SK-N-SH treated with all-trans-retinoic acid at 6 μM for 48 hours (cell line): ENCODE measurements around the gene CFAP74.

Experiments used
- ATAC-seq: fragments of 200-7000 bp; cut with Tn5 transposase; 3 replicates; pipeline ENCODE4 v1.9.1; 2020; ENCODE audit warnings: mild to moderate bottlenecking, moderate library complexity
- ARNTL ChIP-seq: fragments of 450-650 bp; formaldehyde crosslinking; IDR thresholded peaks from 2 replicates; pipeline ENCODE4 v1.5.0; 2020; ENCODE audit warnings: low read depth, mild to moderate bottlenecking, moderate library complexity, borderline replicate concordance
- BACH2 ChIP-seq: fragments of 250-450 bp; sonication (Bioruptor Pico); IDR thresholded peaks from 2 replicates; pipeline ENCODE4 v1.9.0; 2021; ENCODE audit warnings: mild to moderate bottlenecking, borderline replicate concordance
- CSDC2 ChIP-seq: fragments of 250-450 bp; sonication (Bioruptor Pico); IDR thresholded peaks from 2 replicates; pipeline ENCODE4 v1.5.0; 2020; ENCODE audit warnings: mild to moderate bottlenecking, moderate library complexity
- CSRNP3 ChIP-seq: fragments of 250-450 bp; sonication (Bioruptor Pico); IDR thresholded peaks from 2 replicates; pipeline ENCODE4 v1.5.1; 2021; ENCODE audit warnings: mild to moderate bottlenecking, moderate library complexity
- ESRRG ChIP-seq: fragments of 250-450 bp; sonication (Bioruptor Pico); IDR thresholded peaks from 2 replicates; pipeline ENCODE4 v1.6.1; 2021; ENCODE audit warnings: mild to moderate bottlenecking
- ISL1 ChIP-seq: fragments of 250-450 bp; sonication (Bioruptor Pico); IDR thresholded peaks from 2 replicates; pipeline ENCODE4 v2.1.2; 2022; ENCODE audit warnings: mild to moderate bottlenecking, moderate library complexity
- OSR1 ChIP-seq: fragments of 250-450 bp; sonication (Bioruptor Pico); IDR thresholded peaks from 2 replicates; pipeline ENCODE4 v1.8.0; 2022; ENCODE audit warnings: moderate library complexity, mild to moderate bottlenecking, inconsistent platforms
- PPARA ChIP-seq: fragments of 250-450 bp; sonication (Bioruptor Pico); IDR thresholded peaks from 2 replicates; pipeline ENCODE4 v1.5.0; 2020; ENCODE audit warnings: mild to moderate bottlenecking, borderline replicate concordance
- RARB ChIP-seq: fragments of 250-450 bp; sonication (Bioruptor Pico); IDR thresholded peaks from 2 replicates; pipeline ENCODE4 v1.8.0; 2021; ENCODE audit warnings: mild to moderate bottlenecking, moderate library complexity
- SNAI2 ChIP-seq: fragments of 250-450 bp; sonication (Bioruptor Pico); IDR thresholded peaks from 2 replicates; pipeline ENCODE4 v1.5.0; 2020; ENCODE audit warnings: mild to moderate bottlenecking, moderate library complexity
- TCF4 ChIP-seq: fragments of 250-450 bp; sonication (Bioruptor Pico); IDR thresholded peaks from 2 replicates; pipeline ENCODE4 v1.8.0; 2021; ENCODE audit warnings: mild to moderate bottlenecking, moderate library complexity, borderline replicate concordance
- TOX ChIP-seq: fragments of 250-450 bp; sonication (Bioruptor Pico); IDR thresholded peaks from 2 replicates; pipeline ENCODE4 v1.8.0; 2021; ENCODE audit warnings: mild to moderate bottlenecking, moderate library complexity, borderline replicate concordance
- ZC3H10 ChIP-seq: fragments of 250-450 bp; sonication (Bioruptor Pico); IDR thresholded peaks from 2 replicates; pipeline ENCODE4 v1.5.1; 2021; ENCODE audit warnings: mild to moderate bottlenecking, moderate library complexity
- ZFP30 ChIP-seq: fragments of 450-650 bp; formaldehyde crosslinking; IDR thresholded peaks from 2 replicates; pipeline ENCODE4 v1.5.0; 2022; ENCODE audit warnings: mild to moderate bottlenecking, moderate library complexity
- ZNF565 ChIP-seq: fragments of 450-650 bp; formaldehyde crosslinking; conservative IDR thresholded peaks from 2 replicates; pipeline ENCODE4 v1.5.0; 2020; ENCODE audit warnings: low read depth, mild to moderate bottlenecking, moderate library complexity
- ZNF70 ChIP-seq: fragments of 450-650 bp; formaldehyde crosslinking; IDR thresholded peaks from 2 replicates; pipeline ENCODE4 v1.5.0; 2020; ENCODE audit warnings: mild to moderate bottlenecking, moderate library complexity
- ZNF8 ChIP-seq: fragments of 450-650 bp; formaldehyde crosslinking; IDR thresholded peaks from 2 replicates; pipeline ENCODE4 v1.5.0; 2020; ENCODE audit warnings: mild to moderate bottlenecking, moderate library complexity
- TF ChIP-seq, protein P1 (sequence below): fragments of 250-450 bp; sonication (Bioruptor Pico); IDR thresholded peaks from 2 replicates; pipeline ENCODE4 v1.5.1; 2020; ENCODE audit warnings: low read depth, mild to moderate bottlenecking, moderate library complexity
- TF ChIP-seq, protein P2 (sequence below): fragments of 250-450 bp; sonication (Bioruptor Pico); IDR thresholded peaks from 2 replicates; pipeline ENCODE4 v1.5.0; 2020; ENCODE audit warnings: mild to moderate bottlenecking, moderate library complexity
- TF ChIP-seq, protein P3 (sequence below): fragments of 250-450 bp; sonication (Bioruptor Pico); IDR thresholded peaks from 2 replicates; pipeline ENCODE4 v1.8.0; 2021; ENCODE audit warnings: low read depth, mild to moderate bottlenecking, moderate library complexity, borderline replicate concordance

The CFAP74 gene

GRCh38 chr1:1966071-1966740, 37.4 kb downstream of the CFAP74 start:
- ATAC-seq = no peak
- TF ChIP-seq ZFP30 (CRISPR knock-in tag) (no peak), PPARA (CRISPR knock-in tag) (no peak), ZC3H10 (CRISPR knock-in tag) (no peak), OSR1 (CRISPR knock-in tag) (no peak), ARNTL (CRISPR knock-in tag) (no peak)

GRCh38 chr1:1965546-1965945, 38.0 kb downstream of the CFAP74 start:
- no peak for ATAC-seq

DNA sequence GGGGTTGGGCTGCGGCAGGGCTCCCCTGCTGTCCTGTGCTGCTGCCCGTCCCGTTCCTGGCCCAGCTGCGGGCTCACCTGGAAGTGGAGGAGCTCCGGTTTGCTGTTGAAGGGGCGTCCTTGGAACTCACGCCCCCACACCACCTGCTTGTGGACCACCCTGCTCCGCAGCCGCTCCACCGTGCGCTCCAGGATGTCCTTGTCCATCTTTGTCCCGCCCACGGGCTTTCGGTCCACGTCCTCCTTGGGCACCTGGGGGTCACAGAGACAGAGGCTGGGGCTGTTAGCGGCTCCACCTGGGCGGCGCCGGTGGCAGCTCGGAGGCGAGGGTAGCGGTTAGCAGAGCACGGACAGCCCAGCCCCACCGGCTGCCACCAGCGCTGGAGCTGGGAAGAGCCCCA, 38.8 kb downstream of the CFAP74 start:
- TF ChIP-seq BACH2 (CRISPR knock-in tag) (no peak), ISL1 (no peak), ESRRG (no peak), CSDC2 (CRISPR knock-in tag) (no peak), ZNF70 (CRISPR knock-in tag) (no peak)
- TF ChIP-seq, protein P1, sequence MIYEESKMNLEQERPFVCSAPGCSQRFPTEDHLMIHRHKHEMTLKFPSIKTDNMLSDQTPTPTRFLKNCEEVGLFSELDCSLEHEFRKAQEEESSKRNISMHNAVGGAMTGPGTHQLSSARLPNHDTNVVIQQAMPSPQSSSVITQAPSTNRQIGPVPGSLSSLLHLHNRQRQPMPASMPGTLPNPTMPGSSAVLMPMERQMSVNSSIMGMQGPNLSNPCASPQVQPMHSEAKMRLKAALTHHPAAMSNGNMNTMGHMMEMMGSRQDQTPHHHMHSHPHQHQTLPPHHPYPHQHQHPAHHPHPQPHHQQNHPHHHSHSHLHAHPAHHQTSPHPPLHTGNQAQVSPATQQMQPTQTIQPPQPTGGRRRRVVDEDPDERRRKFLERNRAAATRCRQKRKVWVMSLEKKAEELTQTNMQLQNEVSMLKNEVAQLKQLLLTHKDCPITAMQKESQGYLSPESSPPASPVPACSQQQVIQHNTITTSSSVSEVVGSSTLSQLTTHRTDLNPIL (CRISPR knock-in tag) = no peak
- no peak for ATAC-seq

More at GRCh38 chr1:1965546-1965945, 38.0 kb downstream of the CFAP74 start:
- TF ChIP-seq ZNF70 (CRISPR knock-in tag) (no peak), BACH2 (CRISPR knock-in tag) (no peak), TCF4 (CRISPR knock-in tag) (no peak), CSRNP3 (CRISPR knock-in tag) (no peak), PPARA (CRISPR knock-in tag) (no peak), ESRRG (no peak), SNAI2 (CRISPR knock-in tag) (no peak), ISL1 (no peak), ARNTL (CRISPR knock-in tag) (no peak), RARB (CRISPR knock-in tag) (no peak)
- TF ChIP-seq, protein P2, sequence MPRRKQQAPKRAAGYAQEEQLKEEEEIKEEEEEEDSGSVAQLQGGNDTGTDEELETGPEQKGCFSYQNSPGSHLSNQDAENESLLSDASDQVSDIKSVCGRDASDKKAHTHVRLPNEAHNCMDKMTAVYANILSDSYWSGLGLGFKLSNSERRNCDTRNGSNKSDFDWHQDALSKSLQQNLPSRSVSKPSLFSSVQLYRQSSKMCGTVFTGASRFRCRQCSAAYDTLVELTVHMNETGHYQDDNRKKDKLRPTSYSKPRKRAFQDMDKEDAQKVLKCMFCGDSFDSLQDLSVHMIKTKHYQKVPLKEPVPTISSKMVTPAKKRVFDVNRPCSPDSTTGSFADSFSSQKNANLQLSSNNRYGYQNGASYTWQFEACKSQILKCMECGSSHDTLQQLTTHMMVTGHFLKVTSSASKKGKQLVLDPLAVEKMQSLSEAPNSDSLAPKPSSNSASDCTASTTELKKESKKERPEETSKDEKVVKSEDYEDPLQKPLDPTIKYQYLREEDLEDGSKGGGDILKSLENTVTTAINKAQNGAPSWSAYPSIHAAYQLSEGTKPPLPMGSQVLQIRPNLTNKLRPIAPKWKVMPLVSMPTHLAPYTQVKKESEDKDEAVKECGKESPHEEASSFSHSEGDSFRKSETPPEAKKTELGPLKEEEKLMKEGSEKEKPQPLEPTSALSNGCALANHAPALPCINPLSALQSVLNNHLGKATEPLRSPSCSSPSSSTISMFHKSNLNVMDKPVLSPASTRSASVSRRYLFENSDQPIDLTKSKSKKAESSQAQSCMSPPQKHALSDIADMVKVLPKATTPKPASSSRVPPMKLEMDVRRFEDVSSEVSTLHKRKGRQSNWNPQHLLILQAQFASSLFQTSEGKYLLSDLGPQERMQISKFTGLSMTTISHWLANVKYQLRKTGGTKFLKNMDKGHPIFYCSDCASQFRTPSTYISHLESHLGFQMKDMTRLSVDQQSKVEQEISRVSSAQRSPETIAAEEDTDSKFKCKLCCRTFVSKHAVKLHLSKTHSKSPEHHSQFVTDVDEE (CRISPR knock-in tag) = no peak
- TF ChIP-seq, protein P3, sequence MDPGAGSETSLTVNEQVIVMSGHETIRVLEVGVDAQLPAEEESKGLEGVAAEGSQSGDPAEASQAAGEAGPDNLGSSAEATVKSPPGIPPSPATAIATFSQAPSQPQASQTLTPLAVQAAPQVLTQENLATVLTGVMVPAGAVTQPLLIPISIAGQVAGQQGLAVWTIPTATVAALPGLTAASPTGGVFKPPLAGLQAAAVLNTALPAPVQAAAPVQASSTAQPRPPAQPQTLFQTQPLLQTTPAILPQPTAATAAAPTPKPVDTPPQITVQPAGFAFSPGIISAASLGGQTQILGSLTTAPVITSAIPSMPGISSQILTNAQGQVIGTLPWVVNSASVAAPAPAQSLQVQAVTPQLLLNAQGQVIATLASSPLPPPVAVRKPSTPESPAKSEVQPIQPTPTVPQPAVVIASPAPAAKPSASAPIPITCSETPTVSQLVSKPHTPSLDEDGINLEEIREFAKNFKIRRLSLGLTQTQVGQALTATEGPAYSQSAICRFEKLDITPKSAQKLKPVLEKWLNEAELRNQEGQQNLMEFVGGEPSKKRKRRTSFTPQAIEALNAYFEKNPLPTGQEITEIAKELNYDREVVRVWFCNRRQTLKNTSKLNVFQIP (CRISPR knock-in tag) = no peak

- TF ChIP-seq ZC3H10 (CRISPR knock-in tag) (no peak), ZNF8 (CRISPR knock-in tag) (no peak), TOX (no peak), ZNF565 (CRISPR knock-in tag) (no peak), SNAI2 (CRISPR knock-in tag) (no peak), CSDC2 (CRISPR knock-in tag) (no peak), RARB (CRISPR knock-in tag) (no peak), ZFP30 (CRISPR knock-in tag) (no peak), ISL1 (no peak)
- TF ChIP-seq, protein P2 (CRISPR knock-in tag) = no peak
- ATAC-seq = no peak
Measured at GRCh38 chr1:1963570-1963969, 40.0 kb downstream of the CFAP74 start.
